Pancreas (tissue), 10 donors: Measurements from ENCODE around the gene RNASE1. TPM values are rescaled to one million over a fixed set of nuclear protein-coding genes. Genes with fewer than 3 reads are reported as not detected.
"Not testable (repeated sequence)": the region's sequence is repeated elsewhere in the genome, so short reads cannot be mapped to it uniquely, and the experiment has no call there.

Source experiments
- ATAC-seq, 4 donors: fragments of 200-7000 bp; cut with Tn5 transposase; one replicate each; pipeline versions ENCODE4 v1.8.0 to v1.9.1; 2020; ENCODE audit warnings: mild to moderate bottlenecking in 4 of 4, moderate library complexity in 4 of 4
- DNase-seq, 6 donors: peaks; one replicate each; pipeline ENCODE4 v3.0.0-alpha.2; 2020
- FAIRE-seq: peaks from 2 replicates; lab custom pipeline; 2012; peaks lifted over from hg19 to GRCh38; lab: Jason Lieb, UNC
- H3K27ac ChIP-seq, 4 donors: fragments of 200-600 bp; sonication (generic); 1 replicate in 3 of 4; 2 replicates in 1 of 4; pipeline versions ENCODE4 v1.5.0 to v1.8.0; 2020
- H3K27me3 ChIP-seq, 4 donors: fragments of 200-600 bp; one replicate each; pipeline ENCODE4 v1.8.0; 2021
- H3K36me3 ChIP-seq, 3 donors: fragments of 200-600 bp; sonication (generic) in 1 of 3; one replicate each; pipeline versions ENCODE4 v1.5.0 to v1.8.0; 2020 to 2021
- H3K4me1 ChIP-seq, 3 donors: fragments of 200-600 bp; one replicate each; pipeline ENCODE4 v1.8.0; 2021
- H3K4me3 ChIP-seq, 4 donors: fragments of 200-600 bp; sonication (generic) in 2 of 4; one replicate each; pipeline versions ENCODE4 v1.5.0 to v1.8.0; 2020 to 2021
- H3K9me3 ChIP-seq, 4 donors: fragments of 200-600 bp; one replicate each; pipeline ENCODE4 v1.8.0; 2021
- WGBS, 2 donors: extraction: QIAGEN DNeasy Blood & Tissue Kit; methylation state at CpG; one replicate each; pipeline ENCODE4 v1.1.7; 2013; 5-methylcytosine and 5-hydroxymethylcytosine counted together
- intact Hi-C, 3 donors: fragments of 100-400 bp; cut with DNase I; formaldehyde crosslinking; loops; one replicate each; pipeline versions ENCODE4 v1.11.1 to v1.14.2; 2022
- polyA plus RNA-seq, 2 donors: library from polyadenylated mRNA; stranded (reverse); fragments of 200-250 nt; gene quantifications; one replicate each; pipeline ENCODE4 v1.2.3, GENCODE V29; 2013
- total RNA-seq, 6 donors: library from RNA; stranded (reverse); fragmentation: NEBNext Ultra II Directional in 4 of 6; extraction: Animal tissue kit (Norgen Biotek cat#: 25700) in 4 of 6; gene quantifications; one replicate each; pipeline versions ENCODE4 v1.2.1 to v1.2.4, GENCODE V29; 2021 to 2023
- TF ChIP-seq, protein P1 (sequence below), 4 donors: fragments of 200-600 bp; sonication (generic) in 3 of 4; IDR thresholded peaks; one replicate each; pipeline versions ENCODE4 v1.5.0 to v1.8.0; 2021; ENCODE audit warnings: antibody characterized with exemption in 4 of 4
- donor health status: healthy with polysubstance abuse.
- donor health status: DM: no; HTN: no; CAD: no; lungs with moderate emphysema.
- donor health status: DM: no; HTN: no; CAD: no.
- donor health status: control.
- donor health status: control.
- donor health status: Bipolar disorder and iron deficiency.
- donor health status: DM: yes; HTN: yes; CAD: no.
- donor health status: DM: no; HTN: no; CAD: no.
- donor health status: DM: no; HTN: no; CAD: no.
- donor health status: DM: yes; HTN: yes; CAD: no.

The RNASE1 gene
- total and polyA plus RNA-seq, 8 donors: 144 to 696 (median 351) TPM

DNA sequence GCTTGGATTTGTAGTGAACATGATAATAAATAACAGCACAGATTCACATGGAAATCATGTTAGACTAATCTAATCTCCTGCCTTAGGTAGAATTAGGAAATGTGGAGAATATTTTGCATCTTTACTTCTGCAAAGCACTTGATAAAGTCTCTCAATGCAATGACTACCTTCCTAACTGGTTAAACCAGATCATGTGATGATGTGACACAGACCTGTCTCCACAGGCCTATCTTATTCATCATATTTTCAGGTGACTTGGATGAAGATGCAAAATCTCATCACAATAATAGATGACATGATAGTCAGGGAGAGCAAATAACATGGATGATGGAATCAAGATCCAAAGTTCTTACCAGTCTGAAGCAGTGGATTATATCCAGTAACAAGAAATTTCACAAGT lies 38.5 kb upstream of the RNASE1 start:
- no peak overlapping the region for H3K27ac ChIP-seq
- no peaks in the 10 kb centered on the region for H3K27me3 ChIP-seq
- intact Hi-C loops: no loop called here
- TF ChIP-seq, protein P1, sequence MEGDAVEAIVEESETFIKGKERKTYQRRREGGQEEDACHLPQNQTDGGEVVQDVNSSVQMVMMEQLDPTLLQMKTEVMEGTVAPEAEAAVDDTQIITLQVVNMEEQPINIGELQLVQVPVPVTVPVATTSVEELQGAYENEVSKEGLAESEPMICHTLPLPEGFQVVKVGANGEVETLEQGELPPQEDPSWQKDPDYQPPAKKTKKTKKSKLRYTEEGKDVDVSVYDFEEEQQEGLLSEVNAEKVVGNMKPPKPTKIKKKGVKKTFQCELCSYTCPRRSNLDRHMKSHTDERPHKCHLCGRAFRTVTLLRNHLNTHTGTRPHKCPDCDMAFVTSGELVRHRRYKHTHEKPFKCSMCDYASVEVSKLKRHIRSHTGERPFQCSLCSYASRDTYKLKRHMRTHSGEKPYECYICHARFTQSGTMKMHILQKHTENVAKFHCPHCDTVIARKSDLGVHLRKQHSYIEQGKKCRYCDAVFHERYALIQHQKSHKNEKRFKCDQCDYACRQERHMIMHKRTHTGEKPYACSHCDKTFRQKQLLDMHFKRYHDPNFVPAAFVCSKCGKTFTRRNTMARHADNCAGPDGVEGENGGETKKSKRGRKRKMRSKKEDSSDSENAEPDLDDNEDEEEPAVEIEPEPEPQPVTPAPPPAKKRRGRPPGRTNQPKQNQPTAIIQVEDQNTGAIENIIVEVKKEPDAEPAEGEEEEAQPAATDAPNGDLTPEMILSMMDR (IDR thresholded peaks at IDR 0.05): no peak
- no peaks in the 10 kb centered on the region for H3K36me3 ChIP-seq
- H3K4me3 ChIP-seq: no peak overlapping the region
- no peaks in the 10 kb centered on the region for H3K9me3 ChIP-seq
- H3K4me1 ChIP-seq: no peaks in the 10 kb centered on the region
- ATAC-seq (no peak), FAIRE-seq (no peak), DNase-seq (no peak)

- Histone ChIP-seq H3K4me3 (no peak overlapping the region), H3K27me3 (no peaks in the 10 kb centered on the region), H3K27ac (no peak overlapping the region), H3K4me1 (no peaks in the 10 kb centered on the region), H3K9me3 (no peaks in the 10 kb centered on the region), H3K36me3 (no peaks in the 10 kb centered on the region)
- DNase-seq: no peak
- TF ChIP-seq, protein P1 (IDR thresholded peaks at IDR 0.05): no peak
- intact Hi-C loops: no loop called here
- WGBS, 2 donors: 34 to 38% methylated on average over 3 of the region's 3 CpGs
- FAIRE-seq: no peak
- ATAC-seq: no peak
Observed at GRCh38 chr14:20837831-20838230, 35.2 kb upstream of the RNASE1 start.

GRCh38 chr14:20836668-20837338 lies 34.2 kb upstream of the RNASE1 start:
- H3K36me3 ChIP-seq: no peaks in the 10 kb centered on the region
- peak; percentile 71 to 95 (median 88) for ATAC-seq
- no peaks in the 10 kb centered on the region for H3K27me3 ChIP-seq
- H3K4me1 ChIP-seq: no peaks in the 10 kb centered on the region
- TF ChIP-seq, protein P1 (IDR thresholded peaks at IDR 0.05): peak in 3 of 4 donors; percentile 30 to 39 (median 37)
- 25 to 28% methylated on average over 5 of the region's 5 CpGs for WGBS, 2 donors
- DNase-seq: peak in 2 of 6 donors; percentile 21 to 54
- FAIRE-seq: no peak
- intact Hi-C loops: no loop called here
- H3K4me3 ChIP-seq: no peak overlapping the region
- H3K9me3 ChIP-seq: no peaks in the 10 kb centered on the region
- H3K27ac ChIP-seq: no peak overlapping the region

DNA sequence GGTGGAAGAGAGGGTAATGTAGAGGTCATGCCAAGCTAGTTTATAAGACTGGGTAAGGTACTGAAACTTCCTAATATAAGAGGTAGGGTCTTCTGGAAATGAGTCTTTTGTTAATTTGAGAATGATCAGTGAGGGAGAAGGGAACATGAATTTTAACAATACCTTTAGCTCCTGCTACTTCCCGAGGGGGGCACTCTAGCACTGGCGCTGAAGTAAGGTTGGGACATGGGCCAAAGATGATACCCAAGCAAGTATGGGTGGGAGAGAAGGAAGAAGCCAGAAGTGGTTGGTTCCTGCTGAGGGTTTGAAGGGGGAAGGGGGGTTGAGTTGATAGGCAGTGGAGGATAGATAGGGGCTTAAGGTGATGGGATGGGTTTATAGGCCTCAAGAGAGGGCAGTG lies 32.3 kb upstream of the RNASE1 start:
- Histone ChIP-seq H3K4me1 (no peaks in the 10 kb centered on the region), H3K4me3 (no peak overlapping the region), H3K27ac (no peak overlapping the region), H3K9me3 (no peaks in the 10 kb centered on the region), H3K36me3 (no peaks in the 10 kb centered on the region), H3K27me3 (no peaks in the 10 kb centered on the region)
- TF ChIP-seq, protein P1 (IDR thresholded peaks at IDR 0.05): no peak
- ATAC-seq (no peak), FAIRE-seq (no peak), DNase-seq (no peak)
- intact Hi-C loops: no loop called here
- whole genome bisulfite sequencing, 2 donors: 86 to 92% methylated on average over 2 of the region's 2 CpGs

DNA sequence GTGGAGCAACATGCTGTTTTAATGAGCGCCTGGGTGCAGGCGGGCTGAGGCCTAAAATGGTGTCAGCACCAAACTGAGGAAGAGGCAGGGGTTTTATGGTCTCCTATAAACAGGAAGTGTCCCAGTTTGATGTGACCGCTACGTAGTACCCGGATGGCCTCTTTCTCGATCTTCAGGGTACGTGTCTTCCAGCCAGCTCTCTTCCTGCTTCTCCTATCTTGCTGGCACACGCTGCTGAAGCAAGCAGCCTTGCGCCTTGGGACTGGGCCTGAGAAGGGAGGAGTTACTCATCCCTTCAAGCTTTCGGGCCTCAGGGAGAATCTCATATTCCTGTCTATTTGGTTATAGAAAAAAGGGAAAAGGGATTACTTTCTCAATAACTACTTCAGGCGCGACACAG lies 28.2 kb upstream of the RNASE1 start:
- Histone ChIP-seq H3K27ac (no peak overlapping the region), H3K27me3 (no peaks in the 10 kb centered on the region), H3K4me3 (no peak overlapping the region), H3K4me1 (no peaks in the 10 kb centered on the region), H3K9me3 (no peaks in the 10 kb centered on the region), H3K36me3 (no peaks in the 10 kb centered on the region)
- TF ChIP-seq, protein P1 (IDR thresholded peaks at IDR 0.05): no peak
- ATAC-seq: no peak
- FAIRE-seq: no peak
- 94 to 95% methylated on average over 12 of the region's 12 CpGs for WGBS, 2 donors
- intact Hi-C loops: no loop called here
- no peak for DNase-seq

GRCh38 chr14:20828024-20828694 lies 25.5 kb upstream of the RNASE1 start:
- H3K4me1 ChIP-seq, FAIRE-seq, ATAC-seq, H3K27ac ChIP-seq, H3K36me3 ChIP-seq, H3K27me3 ChIP-seq, H3K9me3 ChIP-seq, intact Hi-C loops, H3K4me3 ChIP-seq: not testable (repeated sequence)
- WGBS, 2 donors: 91 to 94% methylated on average over 11 of the region's 11 CpGs
- peak in 1 of 6 donors; percentile 35 for DNase-seq
